GM12873 (cell line): Measurements from ENCODE around the gene NBL1.

ENCODE experiments used
- CTCF ChIP-seq: IDR thresholded peaks from 2 replicates; pipeline ENCODE4 v1.5.1; 2012; ENCODE audit warnings: low read depth, mild to moderate bottlenecking, moderate library complexity, low read length, control low read depth; ENCODE audit not compliant: insufficient read depth; ENCODE audit errors: missing control alignments

Gene NBL1

GRCh38 chr1:19695772-19696171 is 51.7 kb downstream of the NBL1 start:
- TF ChIP-seq CTCF, result no peak

- TF ChIP-seq CTCF, result no peak
Measured at GRCh38 chr1:19696820-19697219, 52.7 kb downstream of the NBL1 start.

- TF ChIP-seq CTCF, result no peak
Measured at GRCh38 chr1:19698181-19698580, 54.1 kb downstream of the NBL1 start.

GRCh38 chr1:19700079-19700777 is 56.1 kb downstream of the NBL1 start:
- no peak for TF ChIP-seq CTCF

- no peak for TF ChIP-seq CTCF
Measured at GRCh38 chr1:19703280-19703679, 59.2 kb downstream of the NBL1 start.

- TF ChIP-seq CTCF, result peak; percentile 95
Measured at GRCh38 chr1:19704247-19705113, 60.4 kb downstream of the NBL1 start.

GRCh38 chr1:19705464-19705863 is 61.4 kb downstream of the NBL1 start:
- no peak for TF ChIP-seq CTCF
